GM19193 (cell line): ENCODE results near the gene PIK3C2G.

ENCODE experiments used
- POLR2A ChIP-seq: IDR thresholded peaks from 4 replicates; pipeline ENCODE4 v1.6.1; 2011; ENCODE audit not compliant: insufficient read depth, insufficient read length; ENCODE audit errors: extremely low read depth

The PIK3C2G gene

GRCh38 chr12:18304609-18305008 is 43.3 kb downstream of the PIK3C2G start:
- no peak for TF ChIP-seq POLR2A

- no peak for TF ChIP-seq POLR2A
These were observed 45.0 kb downstream of the PIK3C2G start for GRCh38 chr12:18306311-18306710.

DNA sequence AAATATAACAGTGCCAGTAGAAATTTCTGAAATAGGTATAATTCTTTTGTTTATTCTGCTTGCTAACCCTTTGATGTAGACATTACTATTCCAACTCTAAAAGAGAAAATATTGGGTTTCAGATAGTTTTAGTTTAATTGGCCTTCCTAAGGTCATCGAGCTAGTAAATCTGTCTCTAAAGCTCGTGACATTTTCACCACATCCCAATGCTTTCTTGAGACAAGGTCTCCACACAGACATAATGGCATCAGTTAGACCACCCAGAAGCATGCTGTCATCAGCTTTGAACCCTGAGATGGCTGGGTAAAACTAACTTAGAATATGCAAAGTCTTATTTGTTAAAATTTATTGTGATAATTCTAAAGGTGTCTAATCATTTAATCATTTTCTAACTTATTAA is 52.0 kb downstream of the PIK3C2G start:
- no peak for TF ChIP-seq POLR2A

DNA sequence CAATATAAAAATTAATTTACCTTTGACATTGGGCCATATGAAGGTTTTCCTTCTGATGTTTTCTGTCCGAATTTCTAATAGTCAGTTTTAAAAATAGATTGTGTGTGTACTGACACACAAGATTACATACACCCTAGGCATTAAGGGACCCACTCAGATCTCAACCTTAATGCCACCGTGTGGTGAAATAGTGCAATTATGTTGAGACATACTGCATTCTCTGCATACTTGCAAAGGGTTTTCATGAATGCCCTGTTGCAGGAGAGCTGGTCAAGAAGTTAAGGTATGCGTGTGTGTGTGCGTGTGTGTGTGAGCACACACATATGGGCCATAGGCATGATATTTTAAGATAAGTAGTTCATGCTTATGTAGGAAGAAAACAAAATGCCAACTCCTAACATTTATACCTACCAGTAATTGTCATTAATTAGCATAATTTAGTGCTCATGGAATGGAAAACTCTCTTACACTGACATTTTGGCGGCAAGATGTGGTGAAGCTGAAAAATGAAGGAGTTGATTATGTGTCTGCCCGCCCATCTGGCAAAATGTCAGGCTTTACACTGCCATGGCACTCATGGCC is 58.8 kb downstream of the PIK3C2G start:
- no peak for TF ChIP-seq POLR2A

DNA sequence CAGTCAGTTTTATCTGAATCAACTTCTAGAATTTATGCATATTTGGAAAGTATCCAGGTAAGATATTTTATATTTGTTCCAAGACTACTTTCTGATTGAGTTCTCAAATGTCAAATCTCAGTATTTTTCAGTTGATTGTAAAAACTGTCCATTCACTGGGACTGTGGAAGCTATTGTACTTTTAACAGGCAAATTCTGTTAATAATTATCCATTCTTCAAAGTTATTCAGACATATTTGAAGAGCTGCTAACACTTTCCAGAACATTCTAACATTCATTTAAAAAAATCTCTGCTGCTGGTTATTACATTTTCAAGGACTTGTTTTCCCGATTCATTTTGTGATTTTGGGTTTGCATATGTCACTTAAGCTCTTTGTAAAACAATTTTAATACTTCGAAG is 59.7 kb downstream of the PIK3C2G start:
- no peak for TF ChIP-seq POLR2A

DNA sequence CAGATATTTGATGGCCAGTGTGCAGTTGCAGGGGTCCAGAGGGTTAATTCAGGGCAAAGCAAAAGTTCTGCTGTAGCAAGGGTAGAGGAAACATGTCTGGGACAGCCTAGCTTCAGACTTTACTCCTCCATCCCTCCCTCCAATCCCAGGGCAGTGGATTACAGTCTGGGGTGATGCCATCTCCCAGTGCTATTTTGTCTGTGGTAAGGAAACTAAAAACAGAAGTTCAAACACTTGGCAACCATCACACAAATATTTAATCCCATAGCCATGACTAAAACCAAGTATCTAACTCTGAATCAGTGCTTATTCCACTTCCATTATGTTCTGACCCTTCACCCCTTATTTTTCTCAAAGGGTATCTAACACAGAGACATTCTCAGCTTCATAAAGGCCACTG is 61.8 kb downstream of the PIK3C2G start:
- TF ChIP-seq POLR2A = no peak

DNA sequence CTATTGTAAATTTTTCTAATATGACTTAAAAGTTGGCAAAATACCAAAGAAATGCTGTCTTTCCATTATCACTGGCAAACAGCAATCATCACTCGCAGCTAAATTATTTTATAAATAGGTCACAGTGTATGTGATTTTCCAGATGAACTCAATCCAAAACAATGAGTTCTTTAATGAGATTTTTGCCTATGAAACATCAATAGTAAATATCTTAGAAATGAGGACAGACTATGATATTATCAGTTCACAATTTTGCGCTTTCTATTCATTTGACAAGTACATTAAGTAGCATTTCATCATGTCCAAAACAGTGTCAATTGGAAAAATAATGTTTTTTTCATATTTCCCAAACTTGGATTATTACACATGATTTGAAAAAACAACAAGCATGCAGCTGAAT is 65.7 kb downstream of the PIK3C2G start:
- TF ChIP-seq POLR2A = no peak

DNA sequence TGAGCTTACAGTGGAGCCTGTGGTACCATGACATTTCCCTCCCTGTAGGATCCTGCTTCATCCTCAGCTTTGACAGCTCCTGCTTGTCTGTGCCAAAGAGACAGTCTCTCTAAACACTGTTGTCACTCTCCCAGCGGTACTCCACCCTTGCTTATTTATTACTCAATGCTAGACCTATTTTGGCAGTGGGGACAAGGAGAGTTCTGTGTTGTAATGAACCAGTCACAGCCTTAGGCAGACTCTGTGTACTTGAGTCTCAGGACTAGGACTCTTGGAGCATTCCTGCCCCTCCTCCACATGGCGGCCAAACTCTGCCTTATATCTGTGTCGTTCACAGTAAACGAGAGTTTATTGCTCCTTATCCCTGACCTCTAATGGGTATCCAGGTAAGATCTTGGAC is 70.9 kb downstream of the PIK3C2G start:
- no peak for TF ChIP-seq POLR2A

GRCh38 chr12:18339633-18340032 is 78.3 kb downstream of the PIK3C2G start:
- no peak for TF ChIP-seq POLR2A

- TF ChIP-seq POLR2A = no peak
These were observed 78.9 kb downstream of the PIK3C2G start for GRCh38 chr12:18340186-18340585.

- no peak for TF ChIP-seq POLR2A
These were observed 79.5 kb downstream of the PIK3C2G start for GRCh38 chr12:18340786-18341185.

GRCh38 chr12:18343708-18344107 is 82.4 kb downstream of the PIK3C2G start:
- no peak for TF ChIP-seq POLR2A

DNA sequence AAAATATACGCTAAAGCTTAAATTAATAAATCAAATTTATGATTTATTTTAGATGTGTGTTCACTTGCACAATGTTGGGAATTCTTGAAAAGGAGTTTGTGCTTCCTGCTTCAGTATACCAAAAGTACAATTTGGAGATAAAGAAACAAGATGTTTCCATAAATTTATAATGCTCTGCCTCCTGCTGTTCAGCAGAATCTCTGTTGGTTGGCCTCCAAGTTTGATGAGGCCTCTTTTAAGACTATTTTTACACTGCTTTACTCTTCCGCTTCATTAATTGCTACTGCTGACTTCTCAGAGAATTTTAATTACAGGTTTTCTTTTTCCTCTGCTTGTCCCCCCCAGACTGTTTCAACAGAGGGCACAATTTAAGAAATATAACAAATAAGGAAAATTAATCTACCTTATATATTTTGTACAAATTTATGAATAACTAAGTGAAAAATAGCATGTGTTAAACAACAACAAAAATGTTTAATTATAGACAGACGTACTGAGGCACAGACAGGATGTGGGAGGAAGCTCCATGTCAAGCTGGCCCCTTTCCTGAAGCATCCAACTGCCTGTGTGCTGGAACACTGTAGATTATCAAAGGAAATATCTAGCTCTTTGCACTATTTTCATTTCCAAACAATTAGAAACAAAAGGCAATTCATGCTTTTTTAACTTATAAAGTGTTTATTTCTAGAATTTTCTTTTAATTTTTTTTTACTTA is 83.9 kb downstream of the PIK3C2G start:
- TF ChIP-seq POLR2A = no peak

- TF ChIP-seq POLR2A = no peak
These were observed 91.0 kb downstream of the PIK3C2G start for GRCh38 chr12:18352312-18352711.

- no peak for TF ChIP-seq POLR2A
These were observed 94.1 kb downstream of the PIK3C2G start for GRCh38 chr12:18355429-18355828.

DNA sequence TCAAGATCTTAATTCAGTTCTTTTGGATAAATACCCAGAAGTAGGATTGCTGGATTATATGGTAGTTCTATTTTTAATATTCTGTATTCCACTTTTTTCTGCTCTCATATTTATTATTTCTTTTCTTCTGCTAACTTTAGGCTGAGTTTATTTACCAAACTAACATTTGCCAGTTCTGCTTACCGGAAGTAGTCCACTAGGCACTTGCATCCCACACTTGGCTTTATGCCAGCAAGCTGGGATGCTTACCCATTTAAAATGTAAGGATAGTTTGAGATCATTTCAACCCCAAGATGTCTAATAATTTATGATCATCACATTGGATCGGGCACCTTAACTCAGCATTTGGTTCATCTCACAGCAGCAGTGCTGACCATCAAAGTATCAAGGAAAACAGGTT is 96.8 kb downstream of the PIK3C2G start:
- no peak for TF ChIP-seq POLR2A
